GM23338 (cell line): ENCODE measurements around the gene ZNF692. TPM values are rescaled to one million over a fixed set of nuclear protein-coding genes. Genes with fewer than 3 reads are reported as not detected.

Experiments used
- ATAC-seq: fragments of 200-7000 bp; cut with Tn5 transposase; 3 replicates; pipeline ENCODE4 v1.9.1; 2020
- DNase-seq: peaks from one replicate; pipeline ENCODE4 v3.0.0-alpha.2; 2015; ENCODE audit warnings: low spot score
- H2AFZ ChIP-seq: fragments of 200-600 bp; sonication (generic); 2 replicates; pipeline ENCODE4 v1.8.0; 2016; ENCODE audit warnings: antibody characterized with exemption, mild to moderate bottlenecking, moderate library complexity
- H3F3A ChIP-seq: fragments of 200-600 bp; sonication (generic); replicated peaks from 2 replicates; pipeline ENCODE4 v1.8.0; 2017; ENCODE audit warnings: antibody characterized with exemption, mixed run types, low read depth
- H3K27ac ChIP-seq: fragments of 200-600 bp; sonication (generic); 2 replicates; pipeline ENCODE4 v1.6.1; 2016; ENCODE audit warnings: low read depth
- H3K27me3 ChIP-seq: fragments of 200-600 bp; sonication (generic); 2 replicates; pipeline ENCODE4 v1.8.0; 2016; ENCODE audit warnings: mild to moderate bottlenecking, mixed run types, moderate library complexity; ENCODE audit not compliant: insufficient read depth
- H3K36me3 ChIP-seq: fragments of 200-600 bp; sonication (generic); 2 replicates; pipeline ENCODE4 v1.8.0; 2016; ENCODE audit warnings: mild to moderate bottlenecking; ENCODE audit not compliant: insufficient read depth
- H3K4me1 ChIP-seq: fragments of 200-600 bp; sonication (generic); 2 replicates; pipeline ENCODE4 v1.8.0; 2016; ENCODE audit warnings: mild to moderate bottlenecking, moderate library complexity; ENCODE audit not compliant: insufficient read depth
- H3K4me2 ChIP-seq: fragments of 200-600 bp; sonication (generic); 2 replicates; pipeline ENCODE4 v1.7.1; 2017; ENCODE audit warnings: mixed run types
- H3K4me3 ChIP-seq: fragments of 200-600 bp; sonication (generic); 2 replicates; pipeline ENCODE4 v1.6.1; 2016; ENCODE audit warnings: mixed run types
- H3K79me2 ChIP-seq: fragments of 200-600 bp; sonication (generic); replicated peaks from 2 replicates; pipeline ENCODE4 v1.8.0; 2017; ENCODE audit warnings: mild to moderate bottlenecking; ENCODE audit not compliant: insufficient read depth
- H3K9me2 ChIP-seq: fragments of 200-600 bp; sonication (generic); 2 replicates; pipeline ENCODE4 v1.8.0; 2017; ENCODE audit not compliant: insufficient read depth
- H4K20me1 ChIP-seq: fragments of 200-600 bp; sonication (generic); replicated peaks from 2 replicates; pipeline ENCODE4 v1.8.0; 2017; ENCODE audit warnings: mild to moderate bottlenecking; ENCODE audit not compliant: insufficient read depth
- H3K27ac Mint-ChIP-seq: 2 replicates; pipeline ENCODE4 v1.8.0; 2020; ENCODE audit warnings: inconsistent platforms, mild to moderate bottlenecking, moderate library complexity, mixed read lengths
- H3K27me3 Mint-ChIP-seq: 3 replicates; pipeline ENCODE4 v1.8.0; 2022; ENCODE audit warnings: low read depth, mild to moderate bottlenecking, moderate library complexity, mixed read lengths, inconsistent platforms; ENCODE audit not compliant: insufficient read depth, poor library complexity
- H3K36me3 Mint-ChIP-seq: 3 replicates; pipeline ENCODE4 v1.8.0; 2021; ENCODE audit warnings: low read depth, mild to moderate bottlenecking, inconsistent platforms, moderate library complexity, mixed read lengths
- H3K4me1 Mint-ChIP-seq: 3 replicates; pipeline ENCODE4 v1.8.0; 2020; ENCODE audit warnings: mild to moderate bottlenecking, inconsistent platforms, mixed read lengths
- H3K4me3 Mint-ChIP-seq: 3 replicates; pipeline ENCODE4 v1.8.0; 2021; ENCODE audit warnings: moderate library complexity, mild to moderate bottlenecking, inconsistent platforms, mixed read lengths
- H3K9me3 Mint-ChIP-seq: 3 replicates; pipeline ENCODE4 v1.8.0; 2020; ENCODE audit warnings: moderate library complexity, mild to moderate bottlenecking, inconsistent platforms, mixed read lengths
- CREB1 ChIP-seq: fragments of 250-450 bp; sonication (Bioruptor Pico); IDR thresholded peaks from 2 replicates; pipeline ENCODE4 v1.5.0; 2020; ENCODE audit warnings: low read depth, mild to moderate bottlenecking, moderate library complexity
- EZH2 ChIP-seq: fragments of 200-600 bp; sonication (generic); IDR thresholded peaks from one replicate; pipeline ENCODE4 v1.8.0; 2017; ENCODE audit warnings: antibody characterized with exemption, mild to moderate bottlenecking, low read depth; ENCODE audit not compliant: unreplicated experiment
- EZH2phosphoT487 ChIP-seq: fragments of 200-600 bp; sonication (generic); IDR thresholded peaks from one replicate; pipeline ENCODE4 v1.8.1; 2018; ENCODE audit warnings: antibody characterized with exemption; ENCODE audit not compliant: unreplicated experiment
- JUNB ChIP-seq: IDR thresholded peaks from one replicate; pipeline ENCODE4 v1.6.1; 2016; ENCODE audit warnings: antibody characterized with exemption; ENCODE audit not compliant: unreplicated experiment
- NANOG ChIP-seq: IDR thresholded peaks from 2 replicates; pipeline ENCODE4 v1.6.1; 2016; ENCODE audit warnings: antibody characterized with exemption, borderline replicate concordance
- POLR2AphosphoS5 ChIP-seq: IDR thresholded peaks from 2 replicates; pipeline ENCODE4 v1.6.1; 2016; ENCODE audit warnings: antibody characterized with exemption, low read depth
- STAT1 ChIP-seq: IDR thresholded peaks from one replicate; pipeline ENCODE4 v1.6.1; 2016; ENCODE audit warnings: antibody characterized with exemption; ENCODE audit not compliant: unreplicated experiment
- ZNF331 ChIP-seq: fragments of 250-450 bp; sonication (Bioruptor Pico); IDR thresholded peaks from 2 replicates; pipeline ENCODE4 v1.5.0; 2020; ENCODE audit warnings: low read depth, mild to moderate bottlenecking, moderate library complexity
- polyA plus RNA-seq: library from polyadenylated mRNA; unstranded; fragments of >200 nt; fragmentation: Nextera tagmentation; extraction: Ambion mirVana; gene quantifications from 2 replicates; pipeline ENCODE4 v1.2.1, GENCODE V29; 2016
- total RNA-seq: library from RNA; depleted of rRNA; stranded (reverse); fragments of >200 nt; shearing (Covaris generic); gene quantifications from 2 replicates; pipeline ENCODE4 v1.2.3, GENCODE V29; 2014
- TF ChIP-seq, protein P1 (sequence below): IDR thresholded peaks from one replicate; pipeline ENCODE4 v1.6.1; 2018; ENCODE audit warnings: antibody characterized with exemption; ENCODE audit not compliant: unreplicated experiment
- TF ChIP-seq, protein P2 (sequence below), 2 experiments: fragments of 200-600 bp in 1 of 2; sonication (generic) in 1 of 2; conservative IDR thresholded peaks; 2 replicates each; pipeline versions ENCODE4 v1.5.1 to v1.6.1; 2016 to 2017; ENCODE audit warnings: antibody characterized with exemption in 2 of 2, low read depth in 2 of 2, mild to moderate bottlenecking in 2 of 2, moderate library complexity in 1 of 2
- TF ChIP-seq, protein P3 (sequence below): IDR thresholded peaks from 2 replicates; pipeline ENCODE4 v1.6.1; 2016; ENCODE audit warnings: antibody characterized with exemption

ZNF692 gene
- total and polyA plus RNA-seq, 2 experiments from 2014 or later, result 41.2 to 57.1 TPM

DNA sequence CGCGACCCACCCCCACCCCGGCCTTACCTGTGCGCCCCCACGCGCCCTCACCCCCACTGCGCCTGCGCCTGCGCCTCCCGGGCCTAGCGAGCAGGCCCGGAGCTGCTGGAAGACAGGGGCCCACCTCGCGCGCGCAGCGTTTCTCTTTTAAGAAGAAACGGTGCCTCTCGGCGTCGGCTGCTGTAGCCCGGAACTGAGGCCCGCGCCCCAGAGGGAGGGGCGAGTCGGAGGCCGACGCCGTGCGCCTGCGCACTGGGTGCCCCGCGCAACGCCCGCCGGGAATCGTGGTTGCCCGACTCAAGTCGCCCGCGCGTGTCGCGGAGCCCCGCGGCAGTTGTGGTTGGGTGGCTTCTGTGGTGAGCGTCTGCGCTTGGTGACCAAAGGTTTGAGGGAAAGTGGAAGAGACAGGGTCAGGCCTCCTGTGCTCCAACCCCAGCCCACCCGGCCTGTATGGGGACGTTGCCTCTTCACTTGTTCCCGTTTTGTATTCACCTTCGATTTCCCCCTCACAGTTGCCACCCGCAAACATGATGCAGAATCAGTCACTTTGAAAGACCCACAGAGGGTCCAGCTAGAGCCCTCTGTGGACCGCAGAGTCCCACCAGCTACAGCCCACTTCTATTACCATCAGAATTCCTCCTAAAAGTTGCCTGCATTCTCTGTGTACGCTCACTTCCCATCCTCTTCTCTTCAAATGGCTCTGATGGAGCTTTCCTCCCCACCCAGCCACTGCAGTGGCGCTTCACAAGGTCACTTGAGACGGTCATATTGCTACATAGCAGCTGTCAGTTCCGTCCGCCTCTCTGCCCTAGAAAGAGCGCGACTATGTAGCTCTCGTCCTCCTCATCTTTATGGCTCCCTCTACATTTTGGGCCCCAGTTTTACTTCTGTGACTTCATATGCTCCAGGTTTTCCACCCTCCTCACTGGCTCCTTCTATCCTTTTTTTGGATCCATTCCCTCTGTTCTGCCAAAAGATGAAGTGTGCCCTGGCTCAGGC lies at the start of gene ZNF692 (continued):
- TF ChIP-seq, protein P1, sequence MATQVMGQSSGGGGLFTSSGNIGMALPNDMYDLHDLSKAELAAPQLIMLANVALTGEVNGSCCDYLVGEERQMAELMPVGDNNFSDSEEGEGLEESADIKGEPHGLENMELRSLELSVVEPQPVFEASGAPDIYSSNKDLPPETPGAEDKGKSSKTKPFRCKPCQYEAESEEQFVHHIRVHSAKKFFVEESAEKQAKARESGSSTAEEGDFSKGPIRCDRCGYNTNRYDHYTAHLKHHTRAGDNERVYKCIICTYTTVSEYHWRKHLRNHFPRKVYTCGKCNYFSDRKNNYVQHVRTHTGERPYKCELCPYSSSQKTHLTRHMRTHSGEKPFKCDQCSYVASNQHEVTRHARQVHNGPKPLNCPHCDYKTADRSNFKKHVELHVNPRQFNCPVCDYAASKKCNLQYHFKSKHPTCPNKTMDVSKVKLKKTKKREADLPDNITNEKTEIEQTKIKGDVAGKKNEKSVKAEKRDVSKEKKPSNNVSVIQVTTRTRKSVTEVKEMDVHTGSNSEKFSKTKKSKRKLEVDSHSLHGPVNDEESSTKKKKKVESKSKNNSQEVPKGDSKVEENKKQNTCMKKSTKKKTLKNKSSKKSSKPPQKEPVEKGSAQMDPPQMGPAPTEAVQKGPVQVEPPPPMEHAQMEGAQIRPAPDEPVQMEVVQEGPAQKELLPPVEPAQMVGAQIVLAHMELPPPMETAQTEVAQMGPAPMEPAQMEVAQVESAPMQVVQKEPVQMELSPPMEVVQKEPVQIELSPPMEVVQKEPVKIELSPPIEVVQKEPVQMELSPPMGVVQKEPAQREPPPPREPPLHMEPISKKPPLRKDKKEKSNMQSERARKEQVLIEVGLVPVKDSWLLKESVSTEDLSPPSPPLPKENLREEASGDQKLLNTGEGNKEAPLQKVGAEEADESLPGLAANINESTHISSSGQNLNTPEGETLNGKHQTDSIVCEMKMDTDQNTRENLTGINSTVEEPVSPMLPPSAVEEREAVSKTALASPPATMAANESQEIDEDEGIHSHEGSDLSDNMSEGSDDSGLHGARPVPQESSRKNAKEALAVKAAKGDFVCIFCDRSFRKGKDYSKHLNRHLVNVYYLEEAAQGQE, result no peak

DNA sequence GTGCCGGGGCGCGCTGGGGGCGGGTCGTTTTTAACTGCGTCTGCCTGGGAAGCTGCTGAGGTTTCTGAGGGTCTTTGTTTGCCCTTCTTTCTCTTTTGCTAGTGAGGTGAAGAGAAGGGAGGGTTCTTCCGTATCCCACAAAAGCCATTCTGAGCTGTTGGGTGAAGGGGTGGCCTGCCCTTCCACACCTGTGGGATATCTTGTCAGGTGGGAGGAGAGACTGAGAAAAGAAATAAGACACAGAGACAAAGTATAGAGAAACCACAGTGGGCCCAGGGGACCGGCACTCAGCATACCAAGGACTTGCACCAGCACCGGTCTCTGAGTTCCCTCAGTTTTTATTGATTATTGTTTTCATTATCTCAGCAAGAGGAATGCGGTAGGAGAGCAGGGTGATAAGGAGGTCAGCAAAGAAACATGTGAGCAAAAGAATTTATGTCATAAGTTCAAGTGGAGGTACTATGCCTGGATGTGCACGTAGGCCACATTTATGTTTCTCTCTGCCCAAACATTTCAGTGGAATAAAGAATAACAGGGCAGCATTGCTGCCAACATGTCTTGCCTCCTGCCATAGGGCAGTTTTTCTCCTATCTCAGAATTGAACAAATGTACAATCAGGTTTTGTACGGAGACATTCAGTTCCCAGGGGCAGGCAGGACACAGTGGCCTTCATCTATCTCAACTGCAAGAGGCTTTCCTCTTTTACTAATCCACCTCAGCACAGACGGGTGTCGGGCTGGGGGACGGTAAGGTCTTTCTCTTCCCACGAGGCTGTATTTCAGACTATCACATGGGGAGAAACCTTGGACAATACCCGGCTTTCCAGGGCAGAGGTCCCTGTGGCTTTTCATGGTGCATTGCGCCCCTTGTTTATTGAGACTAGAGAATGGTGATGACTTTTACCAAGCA lies 48.1 kb upstream of the ZNF692 start:
- Mint-ChIP-seq H3K9me3 (peaks cover 7% of the 10 kb centered on the region; the same call in 1 of the 3 replicates), H3K4me3 (peak overlapping the region; percentile 94), H3K27ac (peak overlapping the region; percentile 99), H3K4me1 (peaks cover 35% of the 10 kb centered on the region), H3K27me3 (peaks cover 5% of the 10 kb centered on the region), H3K36me3 (peaks cover 18% of the 10 kb centered on the region)
- Histone ChIP-seq H3K27ac (peak overlapping the region; percentile 99), H3K9me2 (no peaks in the 10 kb centered on the region), H2AFZ (peak overlapping the region; percentile 82; the same call in 1 of the 2 replicates), H3K4me3 (peak overlapping the region; percentile 84), H3K4me2 (peak overlapping the region; percentile 77), H3K36me3 (no peaks in the 10 kb centered on the region), H3K79me2 (peaks cover 48% of the 10 kb centered on the region), H3K4me1 (peaks cover 23% of the 10 kb centered on the region), H3F3A (no peaks in the 10 kb centered on the region), H3K27me3 (no peaks in the 10 kb centered on the region), H4K20me1 (no peaks in the 10 kb centered on the region)
- ATAC-seq (peak; percentile 80), DNase-seq (no peak)
- no peak for TF ChIP-seq JUNB
- peak; percentile 72; the same call in 1 of the 2 replicates for TF ChIP-seq CREB1 (CRISPR knock-in tag)

DNA sequence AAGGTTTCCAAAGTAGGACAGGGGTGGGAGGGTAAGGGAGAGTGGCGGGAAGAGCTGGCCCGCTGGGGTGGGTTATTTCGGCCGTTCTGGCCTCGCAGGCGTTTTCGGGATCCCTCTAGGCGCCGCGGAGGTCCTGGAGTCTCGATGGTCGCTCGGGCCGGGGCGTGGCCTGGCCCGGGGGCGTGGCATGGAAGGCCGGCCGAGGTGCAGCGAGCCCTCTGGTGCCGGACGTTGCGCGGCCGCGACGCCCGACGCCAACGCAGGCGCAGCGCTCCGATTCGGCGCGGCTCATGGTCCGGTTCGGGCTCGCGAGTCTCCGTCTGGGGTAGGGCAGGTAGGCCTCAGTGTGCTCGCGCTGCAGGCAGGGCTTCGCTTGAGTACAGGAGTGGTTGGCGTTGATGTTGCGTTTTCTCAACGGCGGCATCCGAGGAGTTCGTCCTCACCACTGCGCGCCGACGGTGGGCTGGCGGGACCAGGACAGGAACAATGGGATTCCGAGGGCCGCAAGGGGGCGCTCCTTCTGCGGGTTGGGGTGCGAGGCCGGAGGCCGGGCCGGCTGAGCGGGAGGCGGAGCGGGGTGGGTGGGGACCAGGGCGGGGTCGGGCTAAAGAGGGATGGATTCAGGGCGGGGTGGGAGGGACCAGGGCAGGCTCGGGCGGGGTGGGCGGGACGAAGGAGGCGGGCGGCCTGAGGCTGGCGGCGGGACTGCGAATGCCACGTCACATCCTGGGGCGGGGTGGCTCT lies 47.3 kb upstream of the ZNF692 start, which contains the start of gene PGBD2:
PGBD2 (plus strand) TSS at position 227 of the 744 bp plus-strand sequence. CDS start 7,628 bp downstream, outside the sequence.
- H3K4me1 ChIP-seq, result peaks cover 23% of the 10 kb centered on the region
- H4K20me1 ChIP-seq, result no peaks in the 10 kb centered on the region
- peaks cover 18% of the 10 kb centered on the region for H3K36me3 Mint-ChIP-seq
- ATAC-seq, result peak; percentile 92
- peaks cover 5% of the 10 kb centered on the region for H3K27me3 Mint-ChIP-seq
- no peaks in the 10 kb centered on the region; the same call in 1 of the 2 replicates for H3K27me3 ChIP-seq
- H3K4me1 Mint-ChIP-seq, result peaks cover 35% of the 10 kb centered on the region
- peak within 1 kb of the TSS; percentile 99 for H3K27ac ChIP-seq
- DNase-seq, result peak; percentile 97
- peak within 1 kb of the TSS; percentile 89 for H3K4me2 ChIP-seq
- H3K9me2 ChIP-seq, result no peaks in the 10 kb centered on the region
- peak within 1 kb of the TSS; percentile 94 for H3K4me3 Mint-ChIP-seq
- H3F3A ChIP-seq, result no peaks in the 10 kb centered on the region
- H3K79me2 ChIP-seq, result peaks cover 45% of the 10 kb centered on the region
- no peaks in the 10 kb centered on the region for H3K36me3 ChIP-seq
- peak within 1 kb of the TSS; percentile 82; the same call in 1 of the 2 replicates for H2AFZ ChIP-seq
- H3K9me3 Mint-ChIP-seq, result peaks cover 3% of the 10 kb centered on the region; the same call in 1 of the 3 replicates
- peak within 1 kb of the TSS; percentile 84 for H3K4me3 ChIP-seq
- peak within 1 kb of the TSS; percentile 99 for H3K27ac Mint-ChIP-seq
- TF ChIP-seq STAT1, result no peak
- peak; percentile 93 for TF ChIP-seq POLR2AphosphoS5
- no peak for TF ChIP-seq EZH2
- TF ChIP-seq, protein P2, sequence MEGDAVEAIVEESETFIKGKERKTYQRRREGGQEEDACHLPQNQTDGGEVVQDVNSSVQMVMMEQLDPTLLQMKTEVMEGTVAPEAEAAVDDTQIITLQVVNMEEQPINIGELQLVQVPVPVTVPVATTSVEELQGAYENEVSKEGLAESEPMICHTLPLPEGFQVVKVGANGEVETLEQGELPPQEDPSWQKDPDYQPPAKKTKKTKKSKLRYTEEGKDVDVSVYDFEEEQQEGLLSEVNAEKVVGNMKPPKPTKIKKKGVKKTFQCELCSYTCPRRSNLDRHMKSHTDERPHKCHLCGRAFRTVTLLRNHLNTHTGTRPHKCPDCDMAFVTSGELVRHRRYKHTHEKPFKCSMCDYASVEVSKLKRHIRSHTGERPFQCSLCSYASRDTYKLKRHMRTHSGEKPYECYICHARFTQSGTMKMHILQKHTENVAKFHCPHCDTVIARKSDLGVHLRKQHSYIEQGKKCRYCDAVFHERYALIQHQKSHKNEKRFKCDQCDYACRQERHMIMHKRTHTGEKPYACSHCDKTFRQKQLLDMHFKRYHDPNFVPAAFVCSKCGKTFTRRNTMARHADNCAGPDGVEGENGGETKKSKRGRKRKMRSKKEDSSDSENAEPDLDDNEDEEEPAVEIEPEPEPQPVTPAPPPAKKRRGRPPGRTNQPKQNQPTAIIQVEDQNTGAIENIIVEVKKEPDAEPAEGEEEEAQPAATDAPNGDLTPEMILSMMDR (conservative IDR thresholded peaks at IDR 0.05; ENCODE audit: low read depth in 2 of 2), result peak; percentile 63 to 80
- TF ChIP-seq, protein P3, sequence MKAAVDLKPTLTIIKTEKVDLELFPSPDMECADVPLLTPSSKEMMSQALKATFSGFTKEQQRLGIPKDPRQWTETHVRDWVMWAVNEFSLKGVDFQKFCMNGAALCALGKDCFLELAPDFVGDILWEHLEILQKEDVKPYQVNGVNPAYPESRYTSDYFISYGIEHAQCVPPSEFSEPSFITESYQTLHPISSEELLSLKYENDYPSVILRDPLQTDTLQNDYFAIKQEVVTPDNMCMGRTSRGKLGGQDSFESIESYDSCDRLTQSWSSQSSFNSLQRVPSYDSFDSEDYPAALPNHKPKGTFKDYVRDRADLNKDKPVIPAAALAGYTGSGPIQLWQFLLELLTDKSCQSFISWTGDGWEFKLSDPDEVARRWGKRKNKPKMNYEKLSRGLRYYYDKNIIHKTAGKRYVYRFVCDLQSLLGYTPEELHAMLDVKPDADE, result no peak
- TF ChIP-seq CREB1 (CRISPR knock-in tag), result peak; percentile 57
- no peak for TF ChIP-seq NANOG
- TF ChIP-seq ZNF331 (CRISPR knock-in tag), result no peak
- TF ChIP-seq JUNB, result no peak
- TF ChIP-seq EZH2phosphoT487, result no peak
